Measurements from ENCODE around the gene PAX9. TPM values are rescaled to one million over a fixed set of nuclear protein-coding genes. Genes with fewer than 3 reads are reported as not detected.

Gene PAX9
- total RNA-seq, 4 donors from 2014 or later: not detected

- intact Hi-C loops (cut with DNase I; ENCODE audit: low total_unique reads): no loop called here
- in situ Hi-C loops (cut with MboI; ENCODE audit: low sequenced_read_pairs in 4 of 4): loop anchor here in 3 of 4 donors (25.0 kb wide), 3 partner anchors 274 to 949 kb away; partner anchors contain the start of genes FOXA1 (in 1 of the 3) and TTC6 (in 1 of the 3)
- H3K27ac ChIP-seq: no peak overlapping the region
- ATAC-seq (no peak), DNase-seq (no peak)
- TF ChIP-seq CTCF (IDR thresholded peaks at IDR 0.05 in 4 of 5, conservative IDR thresholded peaks at IDR 0.05 in 1 of 5) (no peak), POLR2A (IDR thresholded peaks at IDR 0.05) (no peak)
- peaks cover 0 to 4% (median 0%) of the 10 kb centered on the region in 3 donors for H3K9me3 ChIP-seq
- H3K4me1 ChIP-seq: peaks cover 16 to 39% of the 10 kb centered on the region in 2 donors
- peak overlapping the region; percentile 22 to 51 (median 44) for H3K4me3 ChIP-seq
- H3K27me3 ChIP-seq: peaks cover 95 to 100% (median 100%) of the 10 kb centered on the region in 3 donors
- no peaks in the 10 kb centered on the region for H3K36me3 ChIP-seq
Measured at GRCh38 chr14:36663404-36664321, 2.0 kb downstream of the PAX9 start.

GRCh38 chr14:36664322-36665193, 2.9 kb downstream of the PAX9 start:
- Histone ChIP-seq H3K4me3 (peak overlapping the region in 1 of 4 donors; percentile 51), H3K4me1 (peaks cover 16 to 39% of the 10 kb centered on the region in 2 donors), H3K27me3 (peaks cover 94 to 99% (median 98%) of the 10 kb centered on the region in 3 donors)

GRCh38 chr14:36665887-36666415, 4.3 kb downstream of the PAX9 start:
- H3K4me3 ChIP-seq: no peak overlapping the region
- ATAC-seq: no peak
- no peak for DNase-seq
- no peaks in the 10 kb centered on the region for H3K36me3 ChIP-seq
- H3K9me3 ChIP-seq: peaks cover 0 to 4% (median 0%) of the 10 kb centered on the region in 3 donors
- H3K4me1 ChIP-seq: peaks cover 16 to 39% of the 10 kb centered on the region in 2 donors
- no peak overlapping the region for H3K27ac ChIP-seq
- no peak for TF ChIP-seq CTCF (IDR thresholded peaks at IDR 0.05 in 4 of 5, conservative IDR thresholded peaks at IDR 0.05 in 1 of 5)
- TF ChIP-seq POLR2A (IDR thresholded peaks at IDR 0.05): no peak
- intact Hi-C loops (cut with DNase I; ENCODE audit: low total_unique reads) (no loop called here), in situ Hi-C loops (cut with MboI; ENCODE audit: low sequenced_read_pairs in 4 of 4) (loop anchor here in 3 of 4 donors (25.0 kb wide), 3 partner anchors 271 to 946 kb away; partner anchors contain the start of genes FOXA1 (in 1 of the 3) and TTC6 (in 1 of the 3))
- H3K27me3 ChIP-seq: peaks cover 90 to 98% (median 91%) of the 10 kb centered on the region in 3 donors

More at GRCh38 chr14:36664322-36665193, 2.9 kb downstream of the PAX9 start:
- DNase-seq: no peak
- TF ChIP-seq CTCF (IDR thresholded peaks at IDR 0.05 in 4 of 5, conservative IDR thresholded peaks at IDR 0.05 in 1 of 5) (no peak), POLR2A (IDR thresholded peaks at IDR 0.05) (no peak)
- in situ Hi-C loops (cut with MboI; ENCODE audit: low sequenced_read_pairs in 4 of 4): loop anchor here in 3 of 4 donors (25.0 kb wide), 3 partner anchors 273 to 948 kb away; partner anchors contain the start of genes FOXA1 (in 1 of the 3) and TTC6 (in 1 of the 3)
- intact Hi-C loops (cut with DNase I; ENCODE audit: low total_unique reads): no loop called here
- no peak overlapping the region for H3K27ac ChIP-seq
- H3K9me3 ChIP-seq: peaks cover 0 to 4% (median 0%) of the 10 kb centered on the region in 3 donors
- H3K36me3 ChIP-seq: no peaks in the 10 kb centered on the region
- no peak for ATAC-seq

Data from gastrocnemius medialis (tissue), 4 donors.